ENCODE results near the gene PARK7.
A peak's percentile ranks its signal among the peaks of the same experiment; 100 is the strongest.
"Not testable (repeated sequence)": the region's sequence is repeated elsewhere in the genome, so short reads cannot be mapped to it uniquely, and the experiment has no call there.

PARK7 gene

DNA sequence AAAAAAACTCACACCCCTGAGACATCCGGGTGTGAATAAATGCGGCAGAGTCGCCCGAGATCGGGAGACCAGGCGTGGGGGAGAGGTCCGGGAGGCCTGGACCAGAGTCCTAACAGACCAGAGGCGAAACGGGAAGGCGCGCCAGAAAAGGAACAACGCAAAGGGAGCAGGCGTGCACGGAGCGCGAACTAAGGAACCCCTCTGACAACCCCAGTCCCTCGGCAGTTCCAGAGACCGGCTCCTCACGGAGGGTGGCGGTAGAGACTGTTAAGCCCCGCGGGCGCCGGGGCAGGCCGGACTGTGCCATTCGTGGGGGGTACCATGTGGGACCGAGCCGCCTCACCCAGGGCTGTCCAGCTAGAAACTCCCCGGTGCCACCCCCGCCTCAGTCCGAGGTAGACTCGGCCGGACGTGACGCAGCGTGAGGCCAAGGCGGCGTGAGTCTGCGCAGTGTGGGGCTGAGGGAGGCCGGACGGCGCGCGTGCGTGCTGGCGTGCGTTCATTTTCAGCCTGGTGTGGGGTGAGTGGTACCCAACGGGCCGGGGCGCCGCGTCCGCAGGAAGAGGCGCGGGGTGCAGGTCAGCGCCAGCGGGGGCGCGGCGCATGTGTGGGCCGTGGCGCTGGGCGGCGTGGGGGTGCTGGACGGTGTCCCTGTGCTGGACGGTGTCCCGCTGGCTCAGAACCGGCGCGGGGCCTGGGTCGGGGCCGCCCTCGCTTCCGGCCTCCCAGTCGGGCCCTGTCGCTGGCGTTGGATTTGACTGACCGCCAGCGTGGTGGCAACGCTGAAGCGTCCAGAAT lies at the start of gene PARK7:
Gene PARK7 (plus strand): TSS at position 496 of the 798 bp plus-strand sequence. CDS start 1,075 bp downstream, outside the sequence.
- peak; percentile 100 for DNase-seq (ENCODE audit: low read depth, low spot score)

- DNase-seq (ENCODE audit: low read depth, low spot score) = no peak
These were observed 49.4 kb upstream of the PARK7 start for GRCh38 chr1:7912145-7912544.

DNA sequence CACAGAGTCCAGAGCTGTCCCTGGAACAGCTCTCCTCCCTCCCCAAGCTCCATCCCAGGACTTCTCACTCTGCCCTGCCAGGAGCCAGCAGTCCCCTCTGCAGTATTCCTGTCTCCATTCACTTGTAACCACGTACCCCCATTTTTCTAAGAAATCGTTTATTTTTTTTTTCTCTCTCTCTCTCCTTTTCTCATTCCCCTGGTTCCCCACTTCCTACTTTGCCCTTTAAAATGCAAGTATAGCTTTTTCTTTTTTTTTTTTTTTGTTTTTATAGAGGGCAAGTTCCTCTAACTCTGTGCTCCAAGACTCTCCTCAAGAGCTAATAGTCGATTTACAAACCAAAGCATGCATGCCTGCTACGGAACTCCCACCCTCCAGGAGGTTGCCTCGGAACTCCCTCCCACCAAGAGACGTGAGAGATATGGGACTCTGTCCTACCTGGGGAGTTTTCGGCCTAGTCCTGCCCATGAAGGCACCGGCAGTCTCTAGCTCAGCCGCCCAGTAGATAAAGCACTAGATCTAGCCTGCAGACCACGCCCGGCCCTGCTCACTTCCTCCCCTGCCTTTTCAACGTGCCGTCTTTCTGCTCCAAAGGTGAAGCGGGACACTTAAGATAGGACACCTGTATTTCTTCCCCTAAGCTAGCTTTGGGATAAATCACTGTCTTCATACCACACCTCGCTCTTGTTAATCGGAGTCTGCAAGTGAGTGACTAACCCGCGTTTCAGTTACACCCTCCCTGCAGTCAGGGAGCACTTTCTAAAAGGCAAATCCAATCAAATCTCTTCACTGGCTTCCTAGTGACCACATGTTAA lies 48.6 kb upstream of the PARK7 start:
- DNase-seq (ENCODE audit: low read depth, low spot score) = peak; percentile 65

DNA sequence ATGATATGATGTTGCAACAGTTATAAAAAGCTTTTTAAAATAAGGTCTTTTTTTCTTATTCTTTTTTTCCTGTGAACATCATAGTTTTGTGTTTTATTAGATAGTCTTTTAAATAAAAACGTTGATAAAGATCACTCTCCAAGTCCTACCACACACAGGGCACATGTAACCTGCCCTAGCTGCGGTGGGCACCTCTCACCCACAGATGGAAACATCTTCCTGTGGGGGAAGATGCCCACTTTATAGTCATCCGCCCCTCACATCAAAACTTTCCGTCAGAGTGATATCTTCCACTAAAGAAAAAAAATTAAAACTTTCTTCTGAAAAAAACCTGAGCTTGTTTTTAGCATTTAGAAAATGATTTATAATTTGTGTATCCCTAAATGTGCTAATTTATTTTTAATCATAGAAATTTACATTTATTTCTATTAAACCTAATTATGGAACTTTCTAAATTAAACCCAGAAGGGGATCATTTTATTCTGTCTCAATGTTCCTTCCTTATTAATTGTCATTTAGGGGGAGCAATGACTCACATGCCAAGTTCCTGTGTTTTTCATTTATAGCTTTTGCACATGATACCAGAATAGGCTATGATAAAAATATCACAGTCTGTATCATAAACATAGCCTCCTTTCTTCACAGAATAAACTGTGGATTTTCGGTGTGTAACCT lies 45.5 kb upstream of the PARK7 start:
- no peak for DNase-seq (ENCODE audit: low read depth, low spot score)

DNA sequence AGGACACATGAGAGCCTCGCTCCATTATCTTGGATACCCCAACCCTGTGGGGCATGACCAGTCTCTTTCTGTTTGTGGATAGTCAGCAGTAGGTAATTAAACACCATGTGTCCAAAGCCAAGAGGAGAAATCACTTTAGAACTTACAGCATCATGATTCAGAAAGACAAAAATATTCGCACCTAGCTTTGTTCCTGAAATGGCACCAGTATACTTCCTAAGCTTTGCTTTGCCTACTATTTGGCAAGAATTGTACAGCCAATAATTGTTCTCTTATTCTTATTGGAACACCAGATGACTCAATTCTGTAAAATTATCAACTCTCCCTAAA lies 45.0 kb upstream of the PARK7 start:
- DNase-seq (ENCODE audit: low read depth, low spot score) = no peak

GRCh38 chr1:7917971-7918370 lies 43.5 kb upstream of the PARK7 start:
- DNase-seq (ENCODE audit: low read depth, low spot score) = not testable (repeated sequence)

GRCh38 chr1:7919880-7920279 lies 41.6 kb upstream of the PARK7 start:
- no peak for DNase-seq (ENCODE audit: low read depth, low spot score)

- DNase-seq (ENCODE audit: low read depth, low spot score) = no peak
These were observed 39.7 kb upstream of the PARK7 start for GRCh38 chr1:7921796-7922195.

- DNase-seq (ENCODE audit: low read depth, low spot score) = no peak
These were observed 39.2 kb upstream of the PARK7 start for GRCh38 chr1:7922301-7922700.

- peak; percentile 20 for DNase-seq (ENCODE audit: low read depth, low spot score)
These were observed 34.5 kb upstream of the PARK7 start for GRCh38 chr1:7927061-7927460.

DNA sequence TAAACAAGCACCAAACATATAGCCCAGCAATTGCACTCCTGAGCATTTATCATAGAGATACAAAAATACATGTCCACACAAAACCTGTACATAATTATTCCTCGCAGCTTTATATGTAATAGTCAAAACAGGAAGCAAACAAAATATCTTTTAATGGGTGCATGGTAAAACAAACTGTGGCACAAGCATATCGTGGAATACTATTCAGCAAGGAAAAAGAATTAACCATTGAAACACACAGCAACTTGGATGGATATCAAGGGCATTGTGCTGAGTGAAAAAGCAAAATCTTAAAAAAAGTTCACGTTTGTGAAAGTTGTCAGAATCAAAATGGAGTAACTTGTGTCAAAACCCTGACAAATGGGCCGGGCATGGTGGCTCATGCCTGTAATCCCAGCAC lies 33.3 kb upstream of the PARK7 start:
- DNase-seq (ENCODE audit: low read depth, low spot score) = no peak

DNA sequence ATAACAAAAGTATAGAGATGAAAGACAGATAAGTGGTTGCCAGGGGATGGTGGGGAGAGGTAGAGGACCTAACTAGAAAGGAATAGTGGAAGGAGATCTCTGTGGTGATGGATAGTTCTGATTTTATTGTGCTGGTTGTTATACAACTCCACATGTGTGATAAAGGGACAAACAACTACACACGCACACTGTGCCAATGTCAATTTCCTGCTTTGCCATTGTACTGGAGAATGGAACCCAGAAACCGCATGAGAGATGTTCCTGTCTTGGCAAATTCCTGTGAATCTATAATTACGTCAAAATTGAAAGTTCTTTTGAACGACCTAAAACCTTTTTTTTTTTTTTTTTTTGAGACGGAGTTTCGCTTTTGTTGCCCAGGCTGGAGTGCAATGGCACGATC lies 31.9 kb upstream of the PARK7 start:
- no peak for DNase-seq (ENCODE audit: low read depth, low spot score)

- DNase-seq (ENCODE audit: low read depth, low spot score) = no peak
These were observed 30.7 kb upstream of the PARK7 start for GRCh38 chr1:7930645-7931445.

DNA sequence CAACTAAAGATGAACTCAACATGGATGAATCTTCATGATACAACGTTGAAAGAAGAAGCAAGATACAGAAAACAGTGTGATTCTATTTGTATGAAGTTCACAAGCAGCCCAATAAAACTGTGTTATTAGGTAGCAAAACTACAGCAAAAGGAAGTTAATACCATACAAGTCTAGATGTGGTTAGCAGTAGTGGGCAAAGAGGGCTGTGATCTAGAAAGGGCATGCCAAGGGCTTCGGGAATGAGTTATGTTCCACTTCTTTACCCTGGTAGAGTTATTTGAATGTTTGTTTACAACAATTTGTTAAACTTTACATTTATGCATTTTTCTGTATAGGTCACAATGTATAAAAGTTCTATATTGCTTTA lies 30.1 kb upstream of the PARK7 start:
- DNase-seq (ENCODE audit: low read depth, low spot score) = no peak

DNA sequence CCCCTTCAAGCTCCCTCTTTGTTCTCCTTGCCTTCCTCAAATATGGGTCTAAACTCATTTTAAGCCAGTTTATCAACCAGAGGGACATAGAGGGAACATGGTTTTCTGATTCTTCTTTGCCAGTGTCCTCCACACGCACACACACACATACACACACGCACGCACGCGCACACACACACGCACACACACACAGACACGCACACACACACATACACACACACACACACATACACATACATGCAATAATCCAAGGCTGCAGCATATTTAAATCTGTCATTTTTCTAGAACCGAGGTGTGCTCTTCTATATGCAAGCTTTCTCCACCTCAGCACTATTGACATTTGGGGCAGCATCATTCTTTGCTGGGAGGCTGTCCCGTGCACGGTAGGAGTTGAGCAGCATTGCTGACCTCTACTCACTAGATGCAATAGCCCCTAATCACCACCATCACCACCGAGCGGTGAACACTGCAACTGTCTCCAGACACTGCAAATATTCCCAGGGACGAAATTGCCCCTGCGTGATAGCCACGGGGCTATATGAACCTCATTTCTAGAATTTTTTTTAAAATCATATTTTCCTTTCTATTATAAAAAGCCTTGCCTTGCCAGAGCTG lies 28.9 kb upstream of the PARK7 start:
- DNase-seq (ENCODE audit: low read depth, low spot score) = no peak

DNA sequence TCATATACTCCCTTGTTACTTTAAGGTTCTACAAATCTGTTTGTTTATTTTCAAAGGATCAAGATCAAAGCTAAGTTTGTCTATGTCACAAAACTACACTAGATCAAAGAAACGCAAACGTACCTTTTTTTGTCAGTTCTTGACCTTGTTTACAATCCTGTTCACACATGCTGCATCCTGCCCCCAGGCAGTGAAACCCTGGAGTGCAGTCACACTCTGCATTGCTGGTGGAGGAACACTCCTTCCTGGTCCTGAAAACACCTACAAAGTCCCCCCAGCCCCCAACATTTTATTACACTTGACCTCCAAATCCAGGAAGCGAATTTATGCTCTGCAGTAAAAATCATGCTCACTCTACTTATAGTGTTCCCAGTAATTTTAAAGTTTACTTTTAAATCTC lies 23.4 kb upstream of the PARK7 start:
- peak; percentile 45 for DNase-seq (ENCODE audit: low read depth, low spot score)

DNA sequence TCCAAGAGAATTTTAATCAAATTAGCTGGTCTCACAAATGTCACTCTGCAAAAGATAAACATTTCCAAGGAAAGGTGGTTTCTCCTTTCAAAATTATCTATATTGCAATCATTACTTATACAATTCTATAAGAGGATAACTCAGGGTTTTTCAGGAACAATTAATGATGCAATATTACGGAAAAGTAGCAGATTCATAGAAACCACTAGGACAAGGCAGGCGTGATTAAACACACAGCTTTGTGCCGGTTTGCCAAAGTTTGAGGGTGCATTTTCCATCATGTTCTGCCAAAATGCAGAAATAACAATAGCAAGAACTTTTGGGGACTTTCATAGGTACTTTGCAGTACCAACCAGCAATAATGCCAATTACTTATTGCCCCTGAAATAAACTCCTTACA lies 21.5 kb upstream of the PARK7 start:
- DNase-seq (ENCODE audit: low read depth, low spot score) = no peak

DNA sequence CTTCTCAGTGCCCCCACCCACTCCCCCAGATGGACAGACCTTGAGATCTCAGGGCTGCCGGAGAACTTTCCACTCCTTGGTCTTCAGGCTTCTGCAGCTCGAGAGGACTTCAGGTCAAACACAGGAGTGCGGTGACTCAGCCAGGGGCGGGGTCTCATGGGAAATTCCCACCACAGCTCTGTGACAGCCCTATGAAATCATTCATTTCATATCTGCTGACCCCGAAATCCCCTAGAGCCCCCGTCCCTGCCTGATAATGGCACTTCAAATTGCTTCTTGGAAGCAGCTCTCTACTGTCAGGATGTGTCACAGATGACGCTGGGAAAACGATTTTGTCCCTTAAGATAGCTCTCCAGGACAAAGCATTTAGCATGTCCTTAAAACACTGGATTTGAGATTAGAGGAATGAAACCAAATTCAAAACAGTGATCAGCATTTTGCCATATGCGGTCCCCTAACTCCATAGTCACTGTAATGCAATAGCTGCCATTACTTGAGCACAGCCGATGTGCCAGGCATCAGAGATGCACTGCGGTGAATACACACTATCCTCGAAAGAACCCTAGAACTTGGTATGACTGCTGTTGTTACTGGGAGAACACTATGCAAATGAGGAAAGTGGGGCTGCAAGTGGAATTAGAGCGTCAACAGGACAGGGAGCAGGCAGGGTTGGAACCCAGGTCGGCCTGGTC lies 20.6 kb upstream of the PARK7 start, which contains the start of gene TNFRSF9:
Gene TNFRSF9 (minus strand): TSS at position 95 of the 692 bp plus-strand sequence. CDS start 845 bp downstream, outside the sequence.
- DNase-seq (ENCODE audit: low read depth, low spot score) = peak; percentile 48

DNA sequence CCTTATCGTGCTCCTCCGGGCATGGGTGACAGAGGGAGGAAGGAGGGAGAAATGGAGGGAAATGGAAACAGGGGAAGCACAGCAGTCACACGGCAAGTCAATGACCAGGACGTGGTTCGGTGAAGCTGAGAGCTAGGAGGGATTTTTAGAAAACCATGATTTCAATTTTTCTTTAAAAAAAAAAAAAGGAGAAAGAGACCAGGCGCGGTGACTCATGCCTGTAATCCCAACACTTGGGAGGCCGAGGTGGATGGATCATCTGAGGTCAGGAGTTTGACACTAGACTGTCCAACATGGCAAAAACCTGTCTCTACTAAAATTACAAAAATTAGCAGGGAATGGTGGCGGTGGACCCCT lies 20.1 kb upstream of the PARK7 start:
- DNase-seq (ENCODE audit: low read depth, low spot score) = no peak

DNA sequence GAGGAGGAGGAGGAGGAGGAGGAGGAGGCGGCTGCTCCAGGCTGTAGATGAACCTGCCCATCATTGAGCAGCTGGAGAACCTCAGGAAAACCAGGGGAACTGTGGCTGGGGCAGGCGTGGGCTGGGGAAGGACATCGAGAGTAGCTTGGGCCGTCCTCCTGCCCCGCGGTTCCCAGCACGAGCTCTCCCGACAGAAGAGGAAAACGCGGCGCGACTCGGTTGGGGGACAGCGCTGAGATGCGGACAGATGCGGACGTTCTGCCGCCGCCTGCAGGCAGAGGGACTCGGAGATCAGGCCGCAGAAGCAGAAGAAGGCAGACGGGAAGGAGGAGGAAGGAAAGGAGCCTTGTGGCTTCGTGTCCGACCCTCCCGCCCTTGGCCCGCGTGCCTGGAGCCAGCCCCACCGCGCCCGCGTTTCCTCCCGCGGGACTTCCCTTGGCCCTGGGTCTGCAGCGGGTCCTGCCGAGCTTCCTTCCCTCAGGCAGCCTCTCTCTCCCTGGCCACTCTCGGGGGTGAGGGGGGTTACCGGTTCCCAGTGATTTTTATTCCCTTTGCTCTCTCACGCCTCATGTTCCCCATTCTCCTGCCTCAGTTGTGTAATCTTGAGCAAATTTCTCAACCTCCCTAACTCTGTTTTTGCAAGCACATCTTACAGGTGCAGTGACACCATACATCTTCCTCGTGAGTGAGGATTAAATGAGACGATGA lies 19.1 kb upstream of the PARK7 start:
- DNase-seq (ENCODE audit: low read depth, low spot score) = peak; percentile 85

All from ELF-1 (cell line).